GM19468 (cell line): ENCODE results near the gene EDN3.

Experiments used
- ATAC-seq: cut with Tn5 transposase; IDR thresholded peaks from one replicate; pipeline ENCODE4 v1.9.1; 2021; ENCODE audit warnings: mild to moderate bottlenecking, moderate library complexity, moderate number of reproducible peaks; ENCODE audit not compliant: unreplicated experiment; ENCODE audit errors: extremely low read depth

Gene EDN3, protein sequence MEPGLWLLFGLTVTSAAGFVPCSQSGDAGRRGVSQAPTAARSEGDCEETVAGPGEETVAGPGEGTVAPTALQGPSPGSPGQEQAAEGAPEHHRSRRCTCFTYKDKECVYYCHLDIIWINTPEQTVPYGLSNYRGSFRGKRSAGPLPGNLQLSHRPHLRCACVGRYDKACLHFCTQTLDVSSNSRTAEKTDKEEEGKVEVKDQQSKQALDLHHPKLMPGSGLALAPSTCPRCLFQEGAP

DNA sequence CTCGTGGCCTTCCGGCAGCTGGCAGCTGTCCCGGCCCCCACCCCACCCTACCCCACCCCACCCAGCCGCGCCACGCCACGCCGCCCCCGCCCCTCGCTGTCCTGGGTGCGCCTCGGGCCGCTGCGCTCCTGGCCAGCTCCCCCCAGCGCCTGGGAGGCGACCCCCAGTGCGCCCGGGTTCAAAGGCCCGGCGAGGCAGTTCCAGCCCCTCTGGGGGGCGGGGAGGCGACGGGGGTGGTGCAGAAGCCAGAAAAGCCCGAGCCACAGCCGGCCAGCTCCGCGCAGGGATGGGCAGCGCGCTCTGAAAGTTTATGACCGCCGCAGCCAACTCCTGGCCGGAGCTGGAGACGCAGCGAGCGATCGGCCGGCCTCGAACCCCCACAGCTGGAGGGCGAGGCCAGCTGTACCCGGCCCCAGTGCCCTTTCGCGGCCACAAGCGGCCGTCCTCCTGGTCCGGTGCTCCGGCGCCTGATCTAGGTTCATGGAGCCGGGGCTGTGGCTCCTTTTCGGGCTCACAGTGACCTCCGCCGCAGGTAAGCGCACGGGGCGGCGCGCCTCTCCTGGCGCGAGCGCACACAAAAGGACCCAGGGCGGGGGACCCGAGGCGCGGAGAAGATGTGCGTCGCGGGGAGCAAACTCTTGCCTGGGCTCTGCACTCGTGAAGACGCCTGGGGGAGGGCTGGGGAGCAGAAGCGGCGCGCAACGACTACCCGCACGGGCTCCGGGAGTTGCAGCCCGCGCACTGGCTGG is at the start of gene EDN3:
Gene EDN3 (plus strand): TSS at position 279 of the 749 bp plus-strand sequence. CDS start 202 bp downstream, at position 481.
- no peak for ATAC-seq

DNA sequence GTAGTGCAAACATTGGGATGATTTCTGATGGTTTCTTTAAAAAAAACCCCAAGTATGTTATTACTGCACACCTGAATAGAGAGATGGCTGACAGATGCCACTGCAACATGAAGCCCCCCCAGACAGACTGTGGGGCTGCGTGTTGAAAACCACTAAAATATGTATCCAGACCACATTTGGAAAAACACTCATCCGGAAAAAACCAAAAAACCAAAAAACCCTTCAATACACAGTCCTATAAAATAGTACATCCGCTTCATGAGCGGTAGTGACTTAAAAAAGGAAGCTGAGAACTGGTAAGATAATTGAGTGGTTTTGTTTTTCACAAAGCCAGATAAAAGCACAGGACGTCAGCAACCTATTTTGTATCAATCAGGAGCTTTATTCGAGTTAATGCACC is 47.1 kb upstream of the EDN3 start:
- ATAC-seq, result no peak

DNA sequence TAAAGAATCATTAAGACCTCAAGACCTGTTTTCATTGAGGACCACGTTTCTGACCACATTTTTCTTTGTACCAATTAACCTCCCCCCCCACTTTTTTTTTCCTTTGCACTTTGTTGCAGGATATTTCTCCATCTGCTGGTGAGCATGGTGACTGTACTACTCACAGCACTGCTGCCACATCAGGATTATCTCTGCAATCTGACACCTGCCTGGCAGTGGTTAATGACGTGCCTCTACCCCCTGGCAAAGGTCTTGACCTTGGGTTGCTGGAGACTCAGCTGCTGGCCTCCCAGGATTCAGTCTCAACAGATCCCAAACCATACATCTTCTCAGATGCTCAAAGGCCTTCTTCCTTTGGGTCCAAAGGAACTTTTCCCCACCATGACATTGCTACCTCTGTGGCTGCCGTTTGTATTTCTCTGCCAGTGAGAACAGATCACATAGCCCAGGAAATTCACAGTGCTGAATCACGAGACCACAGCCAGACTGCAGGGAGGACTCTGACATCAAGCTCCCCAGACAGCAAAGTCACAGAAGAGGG is 46.6 kb upstream of the EDN3 start:
- no peak for ATAC-seq

DNA sequence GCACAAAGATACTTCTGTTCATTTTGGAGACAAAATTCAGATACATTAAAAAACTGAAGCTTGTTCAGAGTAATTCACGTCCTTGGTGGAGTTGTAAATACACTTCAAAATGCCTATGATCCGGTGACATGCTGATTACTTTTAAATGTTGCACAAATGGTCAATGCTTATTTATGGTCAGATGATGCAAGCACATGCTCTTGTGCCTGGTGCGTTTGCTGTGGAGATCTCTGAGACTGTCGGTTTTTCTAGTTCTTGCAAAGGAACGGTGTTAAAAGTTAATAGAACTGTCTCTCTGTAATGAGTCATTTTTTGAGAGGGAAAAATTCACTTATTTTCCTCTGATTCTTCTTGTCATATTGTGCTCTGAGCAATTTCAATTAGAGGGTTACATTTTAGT is 45.2 kb upstream of the EDN3 start:
- no peak for ATAC-seq

DNA sequence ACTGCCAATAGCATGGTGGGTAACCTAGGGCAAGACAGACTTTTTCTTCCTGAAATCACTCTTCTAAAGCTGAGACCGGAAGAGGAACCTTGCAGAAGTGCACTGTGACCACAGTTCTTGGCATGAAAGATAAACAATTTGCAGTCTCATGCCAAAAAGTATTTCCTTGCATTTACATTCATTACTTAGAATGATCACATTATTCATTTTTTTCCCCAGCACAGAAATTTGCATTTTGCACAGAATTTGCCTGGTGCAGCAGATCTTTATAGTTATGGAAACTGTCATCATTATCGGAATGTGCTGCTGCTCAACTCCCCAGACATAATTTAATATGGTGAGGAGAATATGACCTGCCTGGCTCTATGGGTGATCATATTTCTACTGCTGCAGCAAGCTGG is 42.2 kb upstream of the EDN3 start:
- no peak for ATAC-seq

DNA sequence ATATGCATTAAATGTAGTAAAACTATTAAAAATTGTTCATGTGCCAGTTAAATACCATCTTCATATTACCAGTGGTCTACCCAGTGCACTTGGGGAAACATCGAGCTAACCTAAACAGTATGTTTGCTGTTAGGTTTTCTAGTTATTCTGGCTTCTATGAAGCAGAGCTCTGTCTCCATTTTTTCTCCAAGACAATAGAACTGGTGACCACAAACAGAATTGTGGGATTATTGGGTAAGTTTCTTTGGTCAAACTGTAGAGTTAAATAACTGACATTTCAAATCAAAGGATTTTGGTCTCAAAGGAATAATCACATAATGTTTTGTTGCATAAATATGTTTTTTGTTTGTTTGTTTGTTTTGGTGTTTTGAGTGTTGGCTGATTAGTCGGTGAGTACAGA is 40.5 kb upstream of the EDN3 start:
- no peak for ATAC-seq

DNA sequence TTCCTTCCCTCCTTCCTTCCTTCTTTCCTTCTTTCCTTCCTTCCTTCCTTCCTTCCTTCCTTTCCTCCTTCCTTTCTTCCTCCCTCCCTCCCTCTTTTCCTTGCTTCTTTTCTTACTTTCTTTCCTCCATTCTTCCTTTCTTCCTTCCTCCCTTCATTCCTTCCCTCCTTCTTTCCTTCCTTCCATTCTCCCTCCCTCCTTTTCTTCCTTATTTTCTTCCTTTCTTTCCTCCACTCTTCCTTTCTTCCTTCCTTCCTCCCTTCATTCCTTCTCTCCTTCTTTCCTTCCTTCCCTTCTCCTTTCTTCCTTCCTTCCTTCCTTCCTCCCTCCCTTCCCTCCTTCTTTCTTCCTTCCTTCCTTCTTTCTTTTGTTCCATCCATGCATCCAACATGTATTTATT is 35.1 kb upstream of the EDN3 start:
- ATAC-seq, result no peak

DNA sequence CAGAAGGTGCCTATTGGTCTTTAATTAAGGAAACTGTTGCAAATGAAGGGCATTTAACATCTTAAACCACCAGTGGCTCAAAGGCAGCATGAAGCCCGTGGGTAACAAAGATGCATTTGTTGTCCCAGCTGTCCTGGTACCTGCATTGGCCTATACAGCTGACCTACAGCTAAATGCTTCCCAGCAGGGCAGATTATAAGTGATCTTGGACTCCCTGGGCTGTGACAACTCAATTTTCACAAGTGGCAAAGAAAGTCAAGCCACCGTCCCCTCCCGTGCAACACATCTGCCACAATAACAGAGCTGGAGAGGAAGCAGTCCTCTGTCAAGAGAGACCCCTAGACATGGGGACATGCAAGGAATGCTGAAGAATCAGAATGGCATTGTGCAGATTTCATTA is 31.5 kb upstream of the EDN3 start:
- no peak for ATAC-seq

DNA sequence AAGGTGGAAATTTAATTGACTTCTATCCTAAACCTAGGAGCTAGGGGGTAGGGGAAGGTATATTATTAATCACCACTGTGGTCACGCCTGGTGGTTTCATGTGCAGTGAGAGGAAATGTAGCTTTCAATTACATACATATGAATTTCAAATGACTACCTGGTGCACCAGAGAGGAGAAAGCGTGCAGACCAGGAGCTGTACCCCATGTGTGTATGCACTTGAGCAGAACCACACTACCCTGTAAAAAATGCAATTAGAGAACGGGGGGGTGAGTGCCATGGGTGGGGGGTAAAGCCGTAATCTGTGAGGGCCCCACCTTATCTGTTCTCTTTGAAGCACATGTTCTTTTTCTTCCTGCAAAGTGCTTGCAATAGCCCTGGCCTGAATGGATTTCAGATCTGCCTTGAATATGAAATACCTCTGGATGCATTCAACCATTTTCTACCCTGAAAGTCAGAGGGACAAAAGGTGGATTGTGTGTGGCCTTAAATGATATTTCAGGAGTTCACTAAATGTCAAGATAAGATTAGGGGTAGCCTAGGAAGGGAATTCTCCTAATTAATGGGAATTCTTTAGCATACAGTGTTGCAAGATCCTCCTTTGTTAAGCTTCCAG is 30.9 kb upstream of the EDN3 start:
- ATAC-seq, result no peak

DNA sequence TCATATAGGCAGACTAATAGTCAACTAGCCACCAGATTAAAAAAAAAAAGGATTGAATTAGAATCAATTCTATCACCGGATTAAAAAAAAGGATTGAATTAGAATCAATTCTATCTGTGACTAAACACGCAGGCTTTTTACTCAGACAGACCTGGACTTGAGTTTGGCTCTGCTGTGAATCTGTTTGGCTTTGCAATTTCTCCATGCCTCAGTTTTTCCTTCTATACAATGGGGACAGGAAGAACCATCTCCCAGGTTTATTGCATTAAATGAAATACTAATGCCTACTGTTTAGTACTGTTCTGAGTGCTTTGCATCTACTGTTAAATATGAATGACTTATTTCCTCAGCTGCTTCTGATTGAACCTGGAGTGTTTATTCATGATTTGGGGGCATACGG is 30.0 kb upstream of the EDN3 start:
- ATAC-seq, result no peak

DNA sequence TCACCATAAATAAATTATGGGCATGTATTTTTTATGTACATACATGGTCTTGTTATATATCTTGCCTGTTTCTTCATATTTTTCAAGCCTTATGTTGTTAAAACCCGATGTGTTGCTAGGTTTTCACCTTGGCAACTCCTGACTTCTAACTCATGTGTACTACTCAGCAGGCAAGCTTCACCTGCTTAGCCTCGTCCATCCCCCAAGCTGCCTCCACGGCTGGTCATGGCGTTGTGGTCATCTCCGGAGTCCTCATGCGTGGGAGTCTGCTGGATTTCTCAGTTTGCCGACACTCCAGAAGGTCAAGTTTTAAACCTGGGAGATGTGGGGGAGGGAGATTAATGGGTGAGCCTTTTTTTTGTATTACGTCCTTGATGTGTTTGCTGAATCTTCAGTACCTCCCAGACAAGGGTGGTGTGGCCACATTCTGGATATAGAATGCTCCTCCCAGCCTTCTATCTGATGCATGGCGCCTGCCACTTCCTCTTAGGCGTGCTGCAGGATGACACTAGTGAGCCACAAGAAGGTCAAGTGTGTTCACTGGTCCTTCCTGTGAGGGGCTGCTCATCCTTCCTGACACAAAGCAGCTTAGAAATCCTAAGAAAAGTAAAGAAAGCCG is 26.6 kb upstream of the EDN3 start:
- ATAC-seq, result no peak

DNA sequence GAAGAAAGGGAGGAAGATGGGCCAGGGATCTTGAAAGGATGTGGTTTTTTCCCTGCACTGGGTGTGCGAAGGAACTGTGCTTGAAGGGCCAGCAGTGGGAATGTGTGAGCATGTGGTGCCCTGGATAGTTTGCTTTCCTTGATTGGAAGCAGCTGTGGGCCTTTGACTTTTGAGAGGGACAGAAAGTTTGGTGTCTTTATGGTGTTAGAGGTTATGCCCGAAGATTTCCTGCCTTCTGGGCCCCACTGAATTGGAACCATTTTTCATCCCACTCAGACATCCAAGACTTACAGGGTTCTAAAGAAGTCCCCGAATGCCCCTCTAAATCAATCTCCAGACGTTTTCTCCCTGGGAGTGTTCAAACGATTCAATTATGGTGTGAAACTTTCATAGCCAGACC is 23.5 kb upstream of the EDN3 start:
- no peak for ATAC-seq

DNA sequence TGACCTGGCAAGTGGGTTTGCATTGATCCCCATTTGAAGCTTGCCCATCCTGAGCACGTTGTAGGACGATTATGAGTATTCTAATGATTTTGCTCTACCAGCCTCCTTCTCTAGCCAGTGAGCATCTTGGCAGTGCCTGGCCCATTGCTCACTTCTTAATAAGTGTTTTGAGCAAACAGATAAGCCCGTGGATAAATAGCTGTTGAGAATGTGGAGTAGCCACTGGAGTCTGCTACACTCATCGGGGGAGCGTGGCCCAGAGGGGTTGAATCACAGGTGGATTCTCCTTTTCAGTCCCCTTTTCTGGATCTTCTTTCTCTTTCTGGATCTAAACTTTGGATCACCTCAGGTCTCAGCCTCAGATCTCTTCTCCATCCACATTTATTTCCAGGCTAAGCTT is 15.9 kb upstream of the EDN3 start:
- ATAC-seq, result no peak

DNA sequence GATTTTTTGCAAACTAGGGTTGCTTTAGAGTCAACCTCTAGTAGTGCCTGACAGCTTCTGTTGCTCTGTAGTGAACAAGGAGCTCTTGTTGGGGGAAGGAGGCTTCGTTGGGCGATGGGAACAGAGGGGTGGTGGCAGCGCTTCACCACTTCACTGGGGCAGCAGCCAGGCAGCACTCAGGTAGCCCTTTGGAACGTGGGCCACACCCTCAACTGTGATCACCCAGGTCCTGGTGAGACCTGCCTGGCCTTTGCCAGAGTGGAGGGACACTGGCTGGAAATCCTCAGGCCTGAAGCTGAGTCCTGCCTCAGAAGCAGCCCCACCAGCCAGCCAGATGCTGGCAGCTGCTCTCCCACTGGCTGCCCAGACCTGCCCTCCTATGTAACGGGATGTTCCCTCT is 10.4 kb upstream of the EDN3 start:
- no peak for ATAC-seq

DNA sequence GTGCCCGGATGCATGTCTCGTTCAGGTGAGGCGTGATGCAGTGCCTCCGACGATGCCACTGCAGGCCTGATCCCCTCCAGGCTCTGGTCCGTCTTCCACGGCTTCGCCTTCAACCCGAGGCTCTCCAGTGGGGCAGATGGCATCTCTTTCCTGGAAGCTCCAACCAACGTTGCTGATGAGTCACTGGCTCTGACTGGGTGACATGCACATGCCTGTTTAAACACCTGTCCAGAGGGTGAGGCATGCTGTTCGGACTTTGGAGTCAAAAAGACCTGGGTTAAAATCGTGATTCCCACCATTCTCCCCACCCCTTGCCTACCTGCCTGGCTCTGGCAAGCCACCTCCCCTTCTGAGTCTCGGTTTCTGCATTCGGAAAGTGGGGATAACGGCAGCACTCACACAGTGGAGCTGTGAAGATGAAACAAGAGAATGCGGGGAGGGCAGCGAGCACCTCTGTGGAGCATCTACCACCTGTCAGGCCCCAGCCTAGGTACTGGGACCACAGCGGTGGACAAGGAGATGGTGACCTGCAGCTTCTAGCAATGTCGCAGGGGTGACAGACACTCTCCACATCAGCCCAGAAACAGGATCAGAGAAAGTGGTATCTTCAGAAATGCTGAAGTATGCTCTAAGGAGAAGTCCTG is 8.5 kb upstream of the EDN3 start:
- ATAC-seq, result no peak

DNA sequence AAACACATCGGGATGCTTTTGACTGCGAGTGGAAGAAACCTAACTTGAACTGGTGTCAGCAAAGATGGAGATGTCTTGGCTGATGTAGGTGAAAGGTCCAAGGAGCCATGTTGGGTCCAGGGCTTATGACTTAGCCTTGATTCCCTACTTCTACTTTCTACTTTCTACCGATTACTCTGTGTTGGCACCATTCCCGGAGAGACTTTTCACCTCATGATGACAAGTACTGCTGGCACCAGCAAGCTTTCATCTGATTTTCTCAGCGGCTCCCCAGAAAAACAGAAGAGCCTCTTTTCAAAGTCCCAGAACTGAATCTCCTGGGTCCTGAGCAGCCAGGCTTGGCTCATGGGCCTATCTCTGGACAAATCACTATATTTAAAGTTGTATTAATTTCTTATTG is 4.9 kb upstream of the EDN3 start:
- no peak for ATAC-seq

DNA sequence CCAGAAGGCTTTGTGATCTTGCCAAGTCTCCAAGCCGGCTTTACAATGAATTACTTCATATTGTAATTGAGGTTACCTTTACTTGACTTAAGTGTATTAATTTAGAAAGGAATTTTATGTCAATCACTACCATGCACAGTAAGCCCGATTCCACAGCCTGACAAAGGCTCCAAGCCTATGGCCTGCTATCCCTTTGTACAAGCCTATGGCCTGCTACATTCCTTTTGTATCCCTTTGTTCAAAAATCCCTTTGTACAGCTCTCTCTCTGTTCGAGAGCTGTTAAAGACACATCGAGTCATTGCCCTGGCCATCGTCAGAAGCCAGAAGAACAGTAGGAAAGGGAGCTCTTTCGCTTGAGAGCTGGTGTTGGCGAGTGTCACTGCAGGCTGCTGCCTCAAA is 2.7 kb upstream of the EDN3 start:
- ATAC-seq, result no peak

DNA sequence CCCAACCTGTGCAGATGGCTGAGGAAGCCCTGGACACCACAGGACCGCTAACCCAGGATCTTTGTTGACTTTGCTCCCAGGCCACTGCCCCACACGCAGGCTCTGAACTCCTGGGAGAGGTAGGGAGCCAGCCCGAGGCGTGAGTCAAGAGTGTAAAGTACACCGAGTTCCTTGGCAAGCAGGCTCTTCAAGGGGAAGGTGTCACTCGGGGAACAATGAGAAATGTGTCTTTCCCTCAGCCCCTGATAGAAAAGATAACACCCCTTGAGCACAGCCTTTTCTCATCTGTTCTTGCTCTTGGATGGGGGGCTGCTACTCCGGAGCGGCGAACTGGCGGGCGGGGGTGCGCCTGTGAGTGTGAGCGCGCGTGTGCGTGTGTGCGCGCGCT is 472 bp upstream of the EDN3 start:
- no peak for ATAC-seq

DNA sequence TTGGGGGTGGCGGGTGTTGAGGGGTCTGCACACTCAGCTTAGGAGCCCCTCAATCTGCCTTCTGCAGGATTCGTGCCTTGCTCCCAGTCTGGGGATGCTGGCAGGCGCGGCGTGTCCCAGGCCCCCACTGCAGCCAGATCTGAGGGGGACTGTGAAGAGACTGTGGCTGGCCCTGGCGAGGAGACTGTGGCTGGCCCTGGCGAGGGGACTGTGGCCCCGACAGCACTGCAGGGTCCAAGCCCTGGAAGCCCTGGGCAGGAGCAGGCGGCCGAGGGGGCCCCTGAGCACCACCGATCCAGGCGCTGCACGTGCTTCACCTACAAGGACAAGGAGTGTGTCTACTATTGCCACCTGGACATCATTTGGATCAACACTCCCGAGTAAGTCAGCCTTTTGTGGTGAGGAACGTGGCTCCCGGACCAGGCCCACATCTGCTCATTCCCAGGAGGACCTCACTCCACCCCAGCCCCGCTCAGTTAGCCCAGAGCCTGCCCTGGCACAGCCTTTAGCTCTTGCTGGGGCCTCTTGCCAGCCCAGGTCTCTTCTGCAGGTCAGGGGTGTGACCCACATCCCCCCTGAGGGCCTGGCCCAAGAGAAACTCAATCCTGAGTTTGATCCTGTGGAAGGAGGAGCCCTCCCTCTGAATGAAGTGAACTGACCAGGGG is 1.1 kb downstream of the EDN3 start:
- no peak for ATAC-seq
